GM19455 (cell line): Measurements from ENCODE around the gene POU2F1.

ENCODE experiments used
- ATAC-seq: cut with Tn5 transposase; IDR thresholded peaks from one replicate; pipeline ENCODE4 v1.9.1; 2021; ENCODE audit not compliant: unreplicated experiment

POU2F1 gene

GRCh38 chr1:167360120-167360519 lies 139.4 kb downstream of the POU2F1 start:
- ATAC-seq: no peak

- no peak for ATAC-seq
Measured at GRCh38 chr1:167362638-167363037, 142.0 kb downstream of the POU2F1 start.

GRCh38 chr1:167364826-167365225 lies 144.1 kb downstream of the POU2F1 start:
- ATAC-seq: no peak

- no peak for ATAC-seq
Measured at GRCh38 chr1:167365360-167365759, 144.7 kb downstream of the POU2F1 start.

- ATAC-seq: no peak
Measured at GRCh38 chr1:167367705-167368104, 147.0 kb downstream of the POU2F1 start.

- ATAC-seq: no peak
Measured at GRCh38 chr1:167369175-167369574, 148.5 kb downstream of the POU2F1 start.

- ATAC-seq: no peak
Measured at GRCh38 chr1:167369933-167370332, 149.2 kb downstream of the POU2F1 start.

GRCh38 chr1:167371030-167371429 lies 150.3 kb downstream of the POU2F1 start:
- ATAC-seq: no peak

GRCh38 chr1:167373398-167373797 lies 152.7 kb downstream of the POU2F1 start:
- no peak for ATAC-seq

- ATAC-seq: no peak
Measured at GRCh38 chr1:167373986-167374385, 153.3 kb downstream of the POU2F1 start.

- no peak for ATAC-seq
Measured at GRCh38 chr1:167375949-167376348, 155.3 kb downstream of the POU2F1 start.

GRCh38 chr1:167387251-167387910 lies 166.7 kb downstream of the POU2F1 start:
- no peak for ATAC-seq

GRCh38 chr1:167388976-167389375 lies 168.3 kb downstream of the POU2F1 start:
- no peak for ATAC-seq

- ATAC-seq: no peak
Measured at GRCh38 chr1:167392200-167392696, 171.6 kb downstream of the POU2F1 start.

- no peak for ATAC-seq
Measured at GRCh38 chr1:167400359-167400953, 179.8 kb downstream of the POU2F1 start.

- no peak for ATAC-seq
Measured at GRCh38 chr1:167401260-167401873, 180.7 kb downstream of the POU2F1 start.

- no peak for ATAC-seq
Measured at GRCh38 chr1:167404161-167404888, 183.6 kb downstream of the POU2F1 start.

- no peak for ATAC-seq
Measured at GRCh38 chr1:167404908-167405307, 184.2 kb downstream of the POU2F1 start.

GRCh38 chr1:167408355-167408754 lies 187.7 kb downstream of the POU2F1 start:
- ATAC-seq: no peak

GRCh38 chr1:167409183-167409582 lies 188.5 kb downstream of the POU2F1 start:
- no peak for ATAC-seq

GRCh38 chr1:167412072-167412471 lies 191.4 kb downstream of the POU2F1 start:
- ATAC-seq: no peak

GRCh38 chr1:167412920-167413319 lies 192.2 kb downstream of the POU2F1 start:
- ATAC-seq: no peak
